GM12872 (cell line): ENCODE results near the gene P3H4.

Experiments used
- CTCF ChIP-seq: IDR thresholded peaks from 3 replicates; pipeline ENCODE4 v1.5.1; 2011; ENCODE audit warnings: low read depth, mild to moderate bottlenecking, low read length, moderate library complexity; ENCODE audit not compliant: insufficient read depth

P3H4 gene

GRCh38 chr17:41786227-41787020, 25.3 kb downstream of the P3H4 start, which contains the start of gene JUP:
Gene JUP (minus strand): TSS chr17:41786711. CDS start chr17:41771854, 14,857 bp downstream.
- peak; percentile 30; the same call in 1 of the 3 replicates for TF ChIP-seq CTCF

- no peak for TF ChIP-seq CTCF
These were observed 25.9 kb downstream of the P3H4 start for GRCh38 chr17:41785859-41786226.

- no peak for TF ChIP-seq CTCF
These were observed 26.5 kb downstream of the P3H4 start for GRCh38 chr17:41785091-41785858.

GRCh38 chr17:41784207-41784744, 27.5 kb downstream of the P3H4 start:
- no peak for TF ChIP-seq CTCF

GRCh38 chr17:41782142-41782541, 29.6 kb downstream of the P3H4 start:
- no peak for TF ChIP-seq CTCF

- TF ChIP-seq CTCF = no peak
These were observed 30.2 kb downstream of the P3H4 start for GRCh38 chr17:41781404-41782110.

GRCh38 chr17:41779954-41780353, 31.8 kb downstream of the P3H4 start:
- TF ChIP-seq CTCF = no peak
